HAP-1 (cell line): ENCODE measurements around the gene TBC1D22B.
"Not testable (repeated sequence)": the region's sequence is repeated elsewhere in the genome, so short reads cannot be mapped to it uniquely, and the experiment has no call there.

ENCODE experiments used
- DNase-seq, 2 experiments: peaks; one replicate each; pipeline ENCODE4 v3.0.0-alpha.2; 2016 to 2020; ENCODE audit warnings: low spot score in 2 of 2
- H3K27me3 ChIP-seq: fragments of 250-450 bp; sonication (Bioruptor Pico); 2 replicates; pipeline ENCODE4 v1.5.1; 2020; ENCODE audit warnings: low read depth, mild to moderate bottlenecking, moderate library complexity
- H3K36me3 ChIP-seq: fragments of 250-450 bp; sonication (Bioruptor Pico); replicated peaks from 2 replicates; pipeline ENCODE4 v1.5.1; 2020; ENCODE audit warnings: mild to moderate bottlenecking
- H3K4me1 ChIP-seq: fragments of 250-450 bp; sonication (Bioruptor Pico); 2 replicates; pipeline ENCODE4 v1.5.1; 2020; ENCODE audit warnings: mild to moderate bottlenecking
- H3K4me3 ChIP-seq: fragments of 250-450 bp; sonication (Bioruptor Pico); 2 replicates; pipeline ENCODE4 v1.5.1; 2020; ENCODE audit warnings: mild to moderate bottlenecking, moderate library complexity
- H3K9me3 ChIP-seq: fragments of 250-450 bp; sonication (Bioruptor Pico); 2 replicates; pipeline ENCODE4 v1.5.1; 2020; ENCODE audit warnings: mild to moderate bottlenecking, moderate library complexity
- in situ Hi-C: fragments of 300-500 bp; cut with MboI; formaldehyde crosslinking; loops from 3 replicates; pipeline ENCODE4 v1.14.3; 2020; ENCODE audit warnings: low sequenced_read_pairs, inconsistent platforms, mixed read lengths

Gene TBC1D22B

GRCh38 chr6:37285861-37286311 is 28.3 kb downstream of the TBC1D22B start:
- H3K9me3 ChIP-seq: no peaks in the 10 kb centered on the region
- no peaks in the 10 kb centered on the region for H3K27me3 ChIP-seq
- no peak overlapping the region for H3K4me3 ChIP-seq
- peaks cover 24% of the 10 kb centered on the region for H3K36me3 ChIP-seq
- no peaks in the 10 kb centered on the region for H3K4me1 ChIP-seq
- in situ Hi-C loops: no loop called here
- no peak for DNase-seq

DNA sequence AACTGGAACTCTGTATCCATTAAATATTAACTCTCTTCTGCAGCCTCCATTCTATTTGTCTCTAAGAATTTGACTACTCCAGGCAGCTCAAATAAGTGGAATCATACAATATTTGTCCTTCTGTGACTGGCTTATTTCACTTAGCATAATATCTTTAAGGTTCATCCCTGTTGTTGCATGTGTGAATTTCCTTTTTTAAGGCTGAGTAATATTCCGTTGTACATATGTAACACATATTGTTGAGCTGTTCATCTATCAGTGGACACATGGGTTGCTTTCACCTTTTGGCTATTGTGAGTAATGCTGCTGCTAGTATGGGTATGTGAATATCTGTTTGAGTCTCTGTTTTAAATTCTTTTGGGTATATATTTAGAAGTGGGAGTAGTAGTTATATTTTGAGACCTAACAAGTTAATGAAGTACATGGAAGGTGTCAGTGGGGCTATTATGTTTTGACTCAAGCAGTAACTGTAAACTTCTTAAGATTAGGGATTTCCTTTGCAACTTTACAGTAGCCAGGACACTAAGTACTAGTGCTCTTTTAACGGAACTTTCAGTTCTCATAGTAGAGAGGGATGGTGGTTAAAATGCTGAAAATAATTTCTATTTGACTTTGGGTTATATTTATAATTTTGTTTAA is 30.1 kb downstream of the TBC1D22B start:
- H3K4me3 ChIP-seq: no peak overlapping the region
- no peaks in the 10 kb centered on the region for H3K27me3 ChIP-seq
- H3K36me3 ChIP-seq: peaks cover 30% of the 10 kb centered on the region
- in situ Hi-C loops: no loop called here
- no peaks in the 10 kb centered on the region for H3K9me3 ChIP-seq
- H3K4me1 ChIP-seq: no peaks in the 10 kb centered on the region
- no peak for DNase-seq

DNA sequence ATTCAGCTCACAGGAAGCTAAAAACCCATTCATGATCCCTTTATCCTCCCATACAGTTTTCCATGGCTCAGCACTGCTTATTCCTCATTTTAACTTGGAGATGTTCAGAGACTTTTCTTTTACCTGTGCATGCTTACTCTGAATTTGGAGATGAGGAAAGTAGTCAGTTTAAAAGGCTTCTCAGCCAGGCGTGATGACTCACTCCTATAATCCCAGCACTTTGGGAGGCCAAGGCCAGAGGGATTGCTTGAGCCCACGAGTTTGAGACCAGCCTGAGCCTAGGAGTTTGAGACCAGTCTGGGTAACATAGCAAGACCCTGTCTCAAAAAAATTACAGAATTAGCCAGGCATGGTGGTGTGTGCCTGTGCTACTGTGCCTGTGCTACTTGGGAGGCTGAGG is 30.7 kb downstream of the TBC1D22B start:
- H3K9me3 ChIP-seq: no peaks in the 10 kb centered on the region
- in situ Hi-C loops: no loop called here
- no peak for DNase-seq
- peaks cover 24% of the 10 kb centered on the region for H3K36me3 ChIP-seq
- no peaks in the 10 kb centered on the region for H3K27me3 ChIP-seq
- no peaks in the 10 kb centered on the region for H3K4me1 ChIP-seq
- no peak overlapping the region for H3K4me3 ChIP-seq

DNA sequence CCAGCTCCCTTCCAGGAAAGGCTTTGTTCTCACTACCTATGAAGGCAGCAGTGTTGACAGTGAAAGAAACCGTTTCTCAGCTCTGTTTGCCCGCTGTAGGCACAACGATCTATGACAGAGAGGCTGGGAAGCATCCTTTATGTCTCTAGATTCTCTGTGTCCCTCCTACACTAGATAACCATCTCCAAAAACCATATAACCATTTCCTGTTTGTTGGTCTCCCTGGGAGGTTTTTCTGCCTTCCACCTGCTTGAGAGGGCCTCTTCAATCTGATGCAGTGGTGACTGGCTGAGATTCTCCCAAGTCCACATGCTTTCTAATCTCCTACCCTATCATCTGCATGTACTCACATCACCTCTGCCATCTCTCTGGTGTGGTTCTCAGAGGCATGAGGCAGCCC is 32.4 kb downstream of the TBC1D22B start:
- no peak for DNase-seq

DNA sequence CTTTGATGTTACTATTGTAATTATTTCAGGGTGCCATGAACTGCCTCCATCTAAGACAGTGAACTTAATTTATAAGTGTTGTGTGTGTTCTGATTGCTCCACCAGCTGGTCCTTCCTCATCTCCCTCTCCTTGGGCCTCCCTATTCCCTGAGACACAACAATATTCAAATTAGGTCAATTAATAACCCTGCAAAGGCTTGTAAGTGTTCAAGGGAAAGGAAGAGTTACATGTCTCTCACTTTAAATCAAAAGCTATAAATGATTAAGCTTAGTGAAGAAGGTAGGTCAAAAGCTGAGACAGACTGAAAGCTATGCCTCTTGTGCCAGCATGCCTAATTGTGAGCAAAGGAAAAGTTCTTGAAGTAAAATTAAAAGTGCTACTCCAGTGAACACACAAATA is 35.9 kb downstream of the TBC1D22B start:
- DNase-seq: no peak
- no peaks in the 10 kb centered on the region for H3K4me1 ChIP-seq
- H3K9me3 ChIP-seq: no peaks in the 10 kb centered on the region
- in situ Hi-C loops: no loop called here
- H3K27me3 ChIP-seq: no peaks in the 10 kb centered on the region
- H3K4me3 ChIP-seq: no peak overlapping the region
- H3K36me3 ChIP-seq: peaks cover 12% of the 10 kb centered on the region

More for the DNA sequence above, 32.4 kb downstream of the TBC1D22B start:
- Histone ChIP-seq H3K9me3 (no peaks in the 10 kb centered on the region), H3K36me3 (peaks cover 23% of the 10 kb centered on the region), H3K4me3 (no peak overlapping the region), H3K27me3 (no peaks in the 10 kb centered on the region), H3K4me1 (no peaks in the 10 kb centered on the region)
- in situ Hi-C loops: no loop called here

DNA sequence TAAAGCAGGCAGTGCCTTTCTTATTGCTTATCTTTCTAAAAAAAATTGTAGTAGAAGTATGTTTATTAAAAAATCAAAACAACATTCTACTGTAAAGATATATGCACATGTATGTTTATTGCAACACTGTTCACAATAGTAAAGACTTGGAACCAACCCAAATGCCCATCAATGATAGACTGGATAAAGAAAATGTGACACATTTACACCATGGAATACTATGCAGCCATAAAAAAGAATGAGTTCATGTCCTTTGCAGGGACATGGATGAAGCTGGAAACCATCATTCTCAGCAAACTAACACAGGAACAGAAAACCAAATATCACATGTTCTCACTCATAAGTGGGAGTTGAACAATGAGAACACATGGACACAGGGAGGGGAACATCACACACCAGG is 40.1 kb downstream of the TBC1D22B start:
- DNase-seq, H3K4me1 ChIP-seq, H3K27me3 ChIP-seq, H3K36me3 ChIP-seq, H3K4me3 ChIP-seq, H3K9me3 ChIP-seq, in situ Hi-C loops: not testable (repeated sequence)

- in situ Hi-C loops: no loop called here
- Histone ChIP-seq H3K4me3 (no peak overlapping the region), H3K4me1 (no peaks in the 10 kb centered on the region), H3K9me3 (no peaks in the 10 kb centered on the region), H3K36me3 (peaks cover 10% of the 10 kb centered on the region), H3K27me3 (no peaks in the 10 kb centered on the region)
- no peak for DNase-seq
Measured at GRCh38 chr6:37298958-37299357, 41.4 kb downstream of the TBC1D22B start.

GRCh38 chr6:37299990-37300389 is 42.4 kb downstream of the TBC1D22B start:
- Histone ChIP-seq H3K36me3 (peaks cover 14% of the 10 kb centered on the region), H3K4me1 (no peaks in the 10 kb centered on the region)
- DNase-seq: no peak

GRCh38 chr6:37302086-37302686 is 44.6 kb downstream of the TBC1D22B start:
- no peaks in the 10 kb centered on the region for H3K27me3 ChIP-seq
- H3K9me3 ChIP-seq: no peaks in the 10 kb centered on the region
- H3K4me3 ChIP-seq: no peak overlapping the region
- DNase-seq: no peak
- no peaks in the 10 kb centered on the region for H3K4me1 ChIP-seq
- in situ Hi-C loops: no loop called here
- peaks cover 14% of the 10 kb centered on the region for H3K36me3 ChIP-seq

More at GRCh38 chr6:37299990-37300389, 42.4 kb downstream of the TBC1D22B start:
- in situ Hi-C loops: no loop called here
- Histone ChIP-seq H3K9me3 (no peaks in the 10 kb centered on the region), H3K27me3 (no peaks in the 10 kb centered on the region), H3K4me3 (no peak overlapping the region)

GRCh38 chr6:37303091-37303660 is 45.6 kb downstream of the TBC1D22B start:
- Histone ChIP-seq H3K9me3 (no peaks in the 10 kb centered on the region), H3K27me3 (no peaks in the 10 kb centered on the region), H3K4me3 (no peak overlapping the region), H3K4me1 (no peaks in the 10 kb centered on the region), H3K36me3 (peaks cover 14% of the 10 kb centered on the region)
- in situ Hi-C loops: no loop called here
- no peak for DNase-seq

DNA sequence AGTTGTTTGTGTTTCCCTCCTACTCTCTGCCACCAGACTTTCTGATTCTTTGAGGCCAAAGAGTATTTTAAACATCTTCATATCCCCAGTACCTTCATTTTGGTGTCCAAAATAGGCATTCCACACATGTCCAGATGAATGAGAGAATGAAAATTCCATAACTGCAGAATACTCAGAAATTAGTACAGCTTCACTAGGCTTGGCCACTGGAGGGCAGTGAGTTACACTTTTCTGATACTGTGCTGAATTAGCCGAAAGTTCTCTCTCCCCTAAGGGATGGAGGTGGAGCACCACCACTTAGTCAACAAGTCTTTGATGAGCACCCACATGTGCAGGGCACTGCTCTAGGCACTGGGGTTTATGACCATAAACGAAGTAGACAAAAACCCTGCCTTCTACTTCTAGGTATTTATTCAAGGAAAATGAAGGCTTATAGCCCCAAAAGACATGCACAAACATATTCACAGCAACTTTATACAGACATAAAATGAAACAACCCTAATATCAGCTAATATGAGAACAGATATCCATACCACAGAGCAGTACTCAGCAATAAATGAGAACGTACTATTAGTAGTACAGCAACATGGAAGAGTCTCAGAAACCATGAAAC is 46.4 kb downstream of the TBC1D22B start:
- Histone ChIP-seq H3K9me3 (no peaks in the 10 kb centered on the region), H3K36me3 (peaks cover 14% of the 10 kb centered on the region), H3K4me3 (no peak overlapping the region), H3K27me3 (no peaks in the 10 kb centered on the region), H3K4me1 (no peaks in the 10 kb centered on the region)
- DNase-seq: peak in 1 of 2 experiments; percentile 32
- in situ Hi-C loops: no loop called here

GRCh38 chr6:37304766-37305165 is 47.2 kb downstream of the TBC1D22B start:
- in situ Hi-C loops: no loop called here
- H3K4me1 ChIP-seq: no peaks in the 10 kb centered on the region
- H3K36me3 ChIP-seq: peaks cover 20% of the 10 kb centered on the region

DNA sequence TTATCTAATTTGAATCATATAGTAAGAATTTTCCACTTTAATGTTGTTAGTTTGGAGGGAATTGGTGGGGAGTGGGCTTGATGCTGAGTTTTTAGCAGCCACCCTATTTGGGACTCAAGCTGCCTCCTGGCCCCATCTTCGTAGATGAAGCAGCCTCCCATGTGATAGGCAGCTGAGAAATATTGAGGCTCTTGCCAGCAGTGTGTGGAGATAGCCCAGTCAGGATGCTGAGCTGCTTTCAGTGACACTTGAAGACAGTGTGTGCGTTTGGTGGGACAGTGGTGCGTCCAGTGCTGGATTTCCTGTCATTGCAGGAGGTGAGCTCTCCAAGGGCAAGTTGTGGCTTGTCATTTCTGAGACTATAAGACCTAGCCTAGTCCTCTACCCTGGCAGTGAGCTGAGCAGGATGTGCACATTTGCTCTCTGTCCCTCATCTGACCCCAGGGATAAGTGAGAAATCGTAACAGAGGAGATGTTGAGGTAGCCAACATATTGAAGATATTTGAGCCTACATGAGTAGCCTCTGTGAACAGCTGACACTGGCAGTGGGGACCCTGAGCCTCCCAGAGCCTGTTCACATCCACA is 48.4 kb downstream of the TBC1D22B start:
- Histone ChIP-seq H3K9me3 (no peaks in the 10 kb centered on the region), H3K4me3 (no peak overlapping the region), H3K36me3 (peaks cover 20% of the 10 kb centered on the region), H3K27me3 (no peaks in the 10 kb centered on the region), H3K4me1 (no peaks in the 10 kb centered on the region)
- DNase-seq: no peak
- in situ Hi-C loops: no loop called here

More at GRCh38 chr6:37304766-37305165, 47.2 kb downstream of the TBC1D22B start:
- Histone ChIP-seq H3K9me3 (no peaks in the 10 kb centered on the region), H3K4me3 (no peak overlapping the region), H3K27me3 (no peaks in the 10 kb centered on the region)
- DNase-seq: no peak
